ENCODE results near the gene HS1BP3.

The HS1BP3 gene, protein sequence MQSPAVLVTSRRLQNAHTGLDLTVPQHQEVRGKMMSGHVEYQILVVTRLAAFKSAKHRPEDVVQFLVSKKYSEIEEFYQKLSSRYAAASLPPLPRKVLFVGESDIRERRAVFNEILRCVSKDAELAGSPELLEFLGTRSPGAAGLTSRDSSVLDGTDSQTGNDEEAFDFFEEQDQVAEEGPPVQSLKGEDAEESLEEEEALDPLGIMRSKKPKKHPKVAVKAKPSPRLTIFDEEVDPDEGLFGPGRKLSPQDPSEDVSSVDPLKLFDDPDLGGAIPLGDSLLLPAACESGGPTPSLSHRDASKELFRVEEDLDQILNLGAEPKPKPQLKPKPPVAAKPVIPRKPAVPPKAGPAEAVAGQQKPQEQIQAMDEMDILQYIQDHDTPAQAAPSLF

GRCh38 chr2:20650877-20651730, at the start of gene HS1BP3:
TSS of gene HS1BP3 (minus strand) at chr2:20651098. CDS start at chr2:20651063, 35 bp downstream.
- no peak for DNase-seq (ENCODE audit: low spot score)
- Histone ChIP-seq H3K36me3 (ENCODE audit: low read depth) (no peaks in the 10 kb centered on the region), H3K4me1 (ENCODE audit: insufficient read depth, poor library complexity, severe bottlenecking) (peaks cover 8% of the 10 kb centered on the region), H3K27ac (ENCODE audit: poor library complexity, severe bottlenecking) (peak within 1 kb of the TSS; percentile 20), H3K9me3 (ENCODE audit: severe bottlenecking) (no peaks in the 10 kb centered on the region), H3K27me3 (ENCODE audit: insufficient read depth, poor library complexity, severe bottlenecking) (no peaks in the 10 kb centered on the region), H3K4me3 (ENCODE audit: severe bottlenecking) (peak within 1 kb of the TSS; percentile 69)
- ATAC-seq (ENCODE audit: low read depth) = peak; percentile 95
- TF ChIP-seq CTCF (IDR thresholded peaks at IDR 0.05; ENCODE audit: poor library complexity, severe bottlenecking) = peak; percentile 97

DNA sequence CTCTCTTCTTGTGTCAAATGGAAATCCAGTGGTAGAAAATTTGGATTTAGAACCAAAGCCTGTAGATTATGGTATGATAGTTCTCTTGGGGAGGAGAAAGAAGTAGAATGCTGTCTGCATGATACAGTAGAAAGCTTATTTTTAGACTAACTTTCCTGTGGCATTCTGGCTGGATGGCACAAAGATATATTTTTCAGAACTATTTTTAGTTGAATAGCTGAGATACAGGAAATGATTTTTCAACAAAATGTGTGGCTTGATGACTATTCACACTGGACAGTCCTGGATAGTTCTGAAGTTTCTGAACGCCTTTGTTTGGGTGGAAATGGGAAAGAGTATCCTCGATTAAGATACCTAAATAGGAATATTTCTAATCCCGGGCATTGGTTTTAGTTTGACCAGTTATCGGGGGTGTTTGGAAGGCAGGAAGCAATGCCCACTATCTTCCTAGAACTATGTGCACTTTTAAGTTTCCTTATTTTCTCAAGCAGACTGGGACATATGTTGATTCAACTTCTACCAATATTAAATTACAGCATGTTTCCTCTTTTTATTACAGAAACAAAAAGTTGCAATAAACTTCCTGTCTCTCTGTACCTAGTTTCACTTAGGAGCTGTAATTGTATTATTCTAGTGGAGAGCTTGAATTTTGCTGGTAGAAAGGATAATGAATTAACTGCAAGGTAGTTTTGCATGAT, 48.2 kb upstream of the HS1BP3 start:
- ATAC-seq (ENCODE audit: low read depth) (no peak), DNase-seq (ENCODE audit: low spot score) (no peak)
- no peaks in the 10 kb centered on the region for H3K9me3 ChIP-seq (ENCODE audit: severe bottlenecking)
- no peaks in the 10 kb centered on the region for H3K27me3 ChIP-seq (ENCODE audit: insufficient read depth, poor library complexity, severe bottlenecking)
- no peaks in the 10 kb centered on the region for H3K4me1 ChIP-seq (ENCODE audit: insufficient read depth, poor library complexity, severe bottlenecking)
- H3K27ac ChIP-seq (ENCODE audit: poor library complexity, severe bottlenecking) = no peak overlapping the region
- H3K4me3 ChIP-seq (ENCODE audit: severe bottlenecking) = no peak overlapping the region
- no peak for TF ChIP-seq CTCF (IDR thresholded peaks at IDR 0.05; ENCODE audit: poor library complexity, severe bottlenecking)
- 0 out of 2 replicates have a peak, but pooled peaks cover 7% of the 10 kb centered on the region for H3K36me3 ChIP-seq (ENCODE audit: low read depth)

- Histone ChIP-seq H3K27ac (ENCODE audit: poor library complexity, severe bottlenecking) (no peak overlapping the region), H3K4me1 (ENCODE audit: insufficient read depth, poor library complexity, severe bottlenecking) (no peaks in the 10 kb centered on the region), H3K4me3 (ENCODE audit: severe bottlenecking) (no peak overlapping the region), H3K27me3 (ENCODE audit: insufficient read depth, poor library complexity, severe bottlenecking) (no peaks in the 10 kb centered on the region), H3K9me3 (ENCODE audit: severe bottlenecking) (no peaks in the 10 kb centered on the region), H3K36me3 (ENCODE audit: low read depth) (peaks cover 11% of the 10 kb centered on the region; the same call in 1 of the 2 replicates)
- no peak for ATAC-seq (ENCODE audit: low read depth)
- no peak for TF ChIP-seq CTCF (IDR thresholded peaks at IDR 0.05; ENCODE audit: poor library complexity, severe bottlenecking)
- no peak for DNase-seq (ENCODE audit: low spot score)
These were observed 46.5 kb upstream of the HS1BP3 start for GRCh38 chr2:20697322-20697934.

GRCh38 chr2:20696366-20696765, 45.5 kb upstream of the HS1BP3 start:
- no peaks in the 10 kb centered on the region for H3K27me3 ChIP-seq (ENCODE audit: insufficient read depth, poor library complexity, severe bottlenecking)
- no peak overlapping the region for H3K4me3 ChIP-seq (ENCODE audit: severe bottlenecking)
- no peak for DNase-seq (ENCODE audit: low spot score)
- no peak overlapping the region for H3K27ac ChIP-seq (ENCODE audit: poor library complexity, severe bottlenecking)
- no peaks in the 10 kb centered on the region for H3K9me3 ChIP-seq (ENCODE audit: severe bottlenecking)
- no peaks in the 10 kb centered on the region for H3K4me1 ChIP-seq (ENCODE audit: insufficient read depth, poor library complexity, severe bottlenecking)
- H3K36me3 ChIP-seq (ENCODE audit: low read depth) = peaks cover 12% of the 10 kb centered on the region; the same call in 1 of the 2 replicates
- no peak for ATAC-seq (ENCODE audit: low read depth)
- no peak for TF ChIP-seq CTCF (IDR thresholded peaks at IDR 0.05; ENCODE audit: poor library complexity, severe bottlenecking)
